Endometrial microvascular endothelial cells (primary cell): ENCODE data around the gene SEPTIN10. TPM values are rescaled to one million over a fixed set of nuclear protein-coding genes. Genes with fewer than 3 reads are reported as not detected.

Experiments used
- in situ Hi-C: cut with HindIII; loops from 2 replicates; pipeline ENCODE4 v1.10.0; 2017; ENCODE audit warnings: low sequenced_read_pairs, low pct_unique_long_range_greater_than_20kb; ENCODE audit errors: inconsistent ontology term
- total RNA-seq: library from RNA; depleted of rRNA; stranded (reverse); fragments of >200 nt; gene quantifications from one replicate; pipeline ENCODE4 v1.2.3, GENCODE V29; 2015; ENCODE audit errors: inconsistent ontology term

Gene SEPTIN10
- total RNA-seq, 1 donor from 2014 or later: 102 TPM

DNA sequence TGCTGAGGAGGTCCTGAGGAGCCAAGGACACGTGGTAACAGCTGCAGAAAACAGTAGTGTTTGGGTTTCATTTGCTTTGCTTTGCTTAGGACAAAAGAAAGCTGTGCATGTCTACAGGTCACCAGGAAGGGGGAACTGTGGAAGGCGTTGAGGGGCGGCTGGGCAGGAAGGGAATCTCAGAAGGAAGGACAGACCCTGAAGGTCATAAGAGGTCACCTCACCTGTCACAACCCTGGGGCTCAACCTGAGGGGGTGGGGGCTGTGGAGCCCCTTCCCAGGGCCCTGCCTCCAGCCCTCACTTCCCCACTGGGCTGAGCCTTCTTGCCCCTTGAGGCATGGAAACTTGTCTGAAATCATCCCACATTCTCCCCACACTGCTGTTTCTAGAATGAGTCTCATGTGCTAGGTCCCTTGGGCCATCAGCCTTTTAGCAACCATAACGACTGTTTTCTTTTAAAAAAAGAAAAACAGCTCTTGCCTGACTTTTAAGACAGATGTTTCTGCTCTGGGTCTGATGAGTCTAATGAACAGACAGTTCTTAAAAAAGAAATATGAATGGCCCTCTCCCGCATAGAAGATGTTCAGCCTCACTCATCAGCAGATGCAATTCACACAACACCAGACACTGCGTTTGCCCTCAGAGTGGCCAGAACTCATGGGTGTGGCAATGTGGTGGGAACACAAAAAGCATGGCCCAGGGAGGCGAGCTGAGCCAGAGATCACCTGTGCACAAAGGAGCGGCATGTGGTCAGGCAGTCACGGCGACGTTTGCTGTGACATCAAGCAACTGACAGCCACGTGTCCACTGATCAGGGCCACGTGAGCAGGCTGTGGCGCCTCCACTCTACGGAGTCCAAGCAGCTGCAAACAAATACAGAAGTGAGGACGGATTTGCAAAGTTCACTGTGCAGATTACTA, 84.0 kb downstream of the SEPTIN10 start:
- in situ Hi-C loops: no loop called here

DNA sequence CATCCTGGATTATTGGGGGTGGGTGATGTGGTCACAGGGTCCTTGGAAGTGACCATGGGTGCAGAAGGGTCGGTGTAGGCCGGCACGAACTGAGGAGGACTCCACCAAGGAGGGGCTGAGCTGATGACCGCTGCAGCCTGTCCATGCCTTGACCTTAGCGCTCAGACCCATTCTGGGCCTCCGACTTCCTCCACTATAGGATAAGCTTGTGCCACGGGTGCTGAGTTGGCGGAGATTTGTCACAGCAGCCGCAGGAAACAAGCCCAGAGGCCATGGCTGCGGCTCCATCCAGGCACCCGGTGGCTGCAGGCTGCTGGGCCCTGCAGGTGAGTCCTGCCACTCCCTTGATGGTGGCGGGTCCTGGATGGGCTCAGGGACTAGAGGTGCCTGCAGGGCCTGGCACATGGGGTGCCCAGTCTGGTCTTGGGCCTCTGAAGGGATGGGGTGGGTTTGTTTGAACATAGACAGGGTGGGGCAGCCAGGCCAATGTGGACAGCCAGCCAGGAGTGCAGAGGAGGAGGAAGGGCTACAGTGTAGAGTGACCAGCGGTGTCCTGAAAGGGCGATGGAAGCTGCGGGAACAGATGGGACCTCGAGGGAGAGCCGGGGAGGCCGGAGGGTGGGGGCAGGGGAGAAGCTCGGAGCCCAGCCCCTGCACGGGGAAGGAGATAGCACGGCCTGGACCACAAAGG, 84.8 kb downstream of the SEPTIN10 start:
- in situ Hi-C loops: no loop called here

DNA sequence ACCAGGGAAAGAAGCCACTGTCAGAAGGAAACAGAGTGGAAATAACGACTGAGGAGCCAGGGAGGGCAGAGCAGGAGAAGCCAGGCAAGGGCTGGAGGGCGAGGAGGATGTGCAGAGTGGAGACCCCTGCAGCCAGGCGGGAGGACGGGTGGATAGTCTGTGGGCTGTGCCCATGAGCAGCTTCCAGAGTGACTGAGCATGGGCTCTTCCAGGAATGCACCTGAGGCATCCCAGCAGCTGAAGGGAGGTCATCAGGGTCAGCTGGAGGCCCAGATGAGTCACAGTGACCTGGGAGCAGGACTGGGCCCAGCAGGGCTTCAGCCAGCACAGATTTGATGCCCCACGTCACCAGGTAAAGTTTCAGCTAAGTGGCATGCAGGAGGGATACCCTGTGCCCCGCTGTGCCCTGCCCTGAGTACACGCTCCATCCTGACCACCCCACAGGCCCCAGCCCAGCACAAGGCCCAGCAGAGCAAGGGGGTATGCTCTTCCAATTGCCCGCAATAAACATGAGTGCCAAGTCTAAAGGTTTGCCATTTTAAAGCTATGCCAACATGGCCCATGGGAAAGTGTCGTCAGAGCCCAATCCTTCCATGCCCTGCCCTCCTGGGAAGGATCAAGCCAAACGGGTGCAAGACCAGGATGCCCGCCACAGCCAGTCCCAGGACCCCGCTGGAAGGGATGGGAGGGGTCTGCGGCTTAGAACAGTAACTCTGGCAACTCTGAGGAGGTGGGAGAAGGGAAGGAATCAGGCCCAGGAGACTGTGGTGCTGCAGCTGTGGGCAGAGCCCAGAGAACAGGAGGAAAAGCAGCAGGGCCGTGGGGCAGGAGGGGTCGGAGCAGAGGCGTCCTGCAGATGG, 85.7 kb downstream of the SEPTIN10 start:
- in situ Hi-C loops: no loop called here

DNA sequence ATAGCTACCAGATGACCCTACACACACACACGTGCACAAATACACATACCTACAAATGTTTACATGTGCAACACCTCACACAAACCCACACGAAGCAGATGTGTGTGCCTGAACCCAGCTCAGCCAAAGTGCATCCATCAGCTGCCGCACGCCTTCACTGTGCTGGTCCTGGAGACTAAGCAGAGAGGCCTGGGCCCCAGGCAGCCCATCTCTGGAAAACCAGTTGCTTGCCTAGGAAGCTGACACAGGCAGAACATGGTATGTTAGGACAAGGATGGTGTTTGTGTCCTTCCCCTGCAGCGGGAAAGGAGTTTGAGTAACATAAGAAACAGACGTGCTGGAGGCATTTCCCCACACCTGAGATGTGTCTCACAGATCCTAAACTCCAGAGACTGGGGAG, 86.7 kb downstream of the SEPTIN10 start:
- in situ Hi-C loops: no loop called here

DNA sequence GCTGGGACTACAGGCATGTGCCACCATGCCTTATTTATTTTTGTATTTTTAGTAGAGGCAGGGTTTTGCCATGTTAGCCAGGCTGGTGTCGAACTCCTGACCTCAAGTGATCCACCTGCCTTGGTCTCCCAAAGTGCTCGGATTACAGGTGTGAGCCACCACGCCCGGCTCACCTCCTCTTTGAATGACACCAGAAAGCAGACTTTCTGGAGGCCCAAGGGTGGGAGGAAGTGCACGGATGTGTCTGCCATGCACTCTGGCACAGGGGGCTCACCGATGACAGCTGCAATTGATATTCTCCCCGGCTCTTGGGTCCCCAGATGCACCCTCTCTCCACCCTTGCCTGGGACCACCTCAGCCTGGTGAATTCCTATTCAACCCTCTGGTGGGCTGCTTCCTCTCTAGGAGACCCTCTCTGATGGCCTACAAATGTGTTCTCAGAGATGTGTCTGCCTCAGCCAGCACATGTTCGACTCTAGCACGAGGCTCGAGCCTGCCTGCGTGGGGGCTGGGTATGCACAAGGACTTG, 87.3 kb downstream of the SEPTIN10 start:
- in situ Hi-C loops: no loop called here

DNA sequence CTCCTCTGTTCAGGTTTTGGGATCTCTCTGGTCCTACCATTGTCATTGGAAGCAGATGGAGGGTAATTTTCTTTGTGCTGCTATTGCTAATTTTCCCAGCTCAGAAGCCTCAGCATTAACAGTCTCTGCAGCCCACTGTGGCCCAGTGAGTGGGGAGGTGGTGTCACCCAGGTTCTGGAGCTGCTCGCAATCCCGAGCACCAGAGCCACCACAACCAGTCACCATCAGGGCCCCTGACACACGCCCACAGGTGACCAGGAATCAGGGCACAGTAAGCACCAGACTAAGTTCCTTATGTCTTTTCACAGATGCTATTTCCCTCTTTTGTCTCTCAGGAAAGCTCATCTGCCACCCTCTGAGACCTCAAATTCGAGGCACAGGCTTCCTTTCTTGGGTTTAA, 87.9 kb downstream of the SEPTIN10 start:
- in situ Hi-C loops: no loop called here

DNA sequence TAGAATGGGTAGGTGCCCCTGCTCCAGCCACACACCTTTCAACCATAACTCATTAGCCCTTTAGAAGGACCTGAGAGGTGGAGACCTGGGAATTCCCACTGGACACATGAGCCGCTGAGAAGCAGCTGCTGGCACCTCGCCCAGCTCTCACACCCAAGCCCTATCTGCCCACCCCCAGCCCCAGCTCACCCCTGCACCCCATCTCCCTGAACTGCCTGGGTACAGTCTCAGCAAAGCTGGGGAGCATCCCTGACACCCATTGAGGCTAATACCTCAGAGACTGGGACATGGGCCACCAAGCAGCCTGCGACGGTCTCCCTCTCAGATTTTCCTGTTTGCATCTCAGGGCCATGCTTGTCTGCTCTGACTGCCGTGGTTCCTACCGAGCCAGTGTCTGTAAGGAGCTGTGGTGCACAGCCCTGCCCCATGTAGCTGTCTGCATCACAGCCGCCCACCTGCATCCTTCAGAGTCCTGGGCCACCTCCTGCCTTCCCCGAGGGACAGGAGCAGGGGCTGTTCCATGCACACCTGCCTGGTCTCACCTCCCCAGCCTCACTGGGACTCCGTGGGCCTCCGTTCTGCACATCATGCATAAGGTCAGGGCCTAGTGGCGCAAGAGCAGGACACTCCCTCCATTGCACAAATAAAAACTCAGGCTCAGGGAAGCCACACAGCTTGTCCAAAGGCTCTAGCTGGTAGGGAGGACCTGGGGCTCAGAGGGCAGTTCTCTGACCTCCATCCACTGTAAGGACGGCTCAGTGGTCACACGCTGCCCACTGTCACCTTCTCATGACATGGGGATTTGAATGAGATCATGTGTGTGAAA, 90.0 kb downstream of the SEPTIN10 start:
- in situ Hi-C loops: no loop called here

DNA sequence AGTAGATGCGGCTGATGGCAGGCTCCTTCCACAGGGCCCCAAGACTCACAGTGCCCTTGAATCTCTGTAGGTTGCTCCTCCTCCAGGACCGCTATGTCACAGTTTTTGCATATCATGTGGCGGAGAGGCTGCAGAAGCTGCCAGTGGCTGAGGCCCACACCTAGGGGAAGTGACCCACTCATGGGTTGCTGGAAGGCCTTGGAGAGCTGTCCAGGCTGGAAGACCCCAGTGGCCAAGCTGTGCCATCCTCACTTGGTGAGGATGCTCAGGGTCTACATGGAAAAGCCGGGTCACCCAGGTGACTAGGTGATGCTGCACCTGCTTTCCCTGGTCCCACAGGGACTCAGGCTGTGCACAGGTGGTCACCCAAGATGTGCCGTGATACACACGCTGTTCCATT, 90.6 kb downstream of the SEPTIN10 start:
- in situ Hi-C loops: no loop called here

DNA sequence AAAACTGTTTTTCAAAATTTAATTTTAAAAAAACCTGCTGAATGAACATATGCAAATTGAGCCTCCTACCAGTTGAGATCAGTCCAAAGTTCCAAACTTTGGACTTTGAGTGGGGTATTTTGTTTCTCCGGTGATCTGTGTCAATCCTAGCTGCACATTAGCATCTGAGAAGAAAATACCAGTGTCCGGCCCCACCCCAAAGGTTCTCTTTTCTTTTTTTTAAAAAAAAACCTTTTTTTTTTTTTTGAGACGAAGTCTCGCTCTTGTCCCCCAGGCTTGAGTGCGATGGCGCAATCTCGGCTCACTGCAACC, 91.7 kb downstream of the SEPTIN10 start:
- in situ Hi-C loops: no loop called here

DNA sequence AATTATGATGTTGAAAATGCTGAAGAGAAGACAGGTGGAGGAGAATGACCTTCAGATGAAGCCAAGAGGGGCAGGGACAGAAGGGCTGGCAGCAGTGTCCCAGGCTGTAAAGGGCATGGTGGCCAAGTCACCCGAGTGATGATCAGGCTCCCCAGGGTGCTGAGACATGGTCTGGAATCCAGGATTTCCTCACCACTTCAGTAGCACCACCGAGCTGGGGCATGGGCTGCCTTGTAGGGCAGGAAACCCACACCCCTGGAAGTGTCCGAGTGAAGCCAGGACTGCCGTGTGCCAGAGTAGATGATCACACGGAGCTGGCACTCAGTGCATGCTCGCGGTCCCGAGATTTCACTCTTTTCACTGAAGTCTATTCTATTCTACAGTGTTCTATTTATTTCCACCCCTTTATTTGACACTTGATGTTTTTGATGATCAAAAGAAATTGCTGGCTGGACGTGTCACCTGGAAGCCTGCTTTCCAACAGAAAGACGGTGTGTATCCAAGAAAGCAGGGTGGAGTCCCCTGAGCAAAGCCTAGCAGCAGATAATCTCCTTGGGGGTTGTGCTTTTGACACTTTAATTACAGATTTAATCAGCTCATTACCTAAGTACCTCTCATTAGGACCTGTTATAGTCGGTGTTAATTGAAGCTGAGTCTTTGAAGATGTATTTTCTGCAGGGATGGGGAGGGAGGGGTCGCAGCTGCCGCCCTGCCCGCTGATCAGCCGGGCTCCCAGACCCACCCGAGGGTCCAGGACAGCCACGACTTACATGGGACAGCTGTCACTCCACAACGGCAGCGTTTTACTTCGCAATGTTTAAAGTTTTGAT, 92.3 kb downstream of the SEPTIN10 start:
- in situ Hi-C loops: no loop called here

DNA sequence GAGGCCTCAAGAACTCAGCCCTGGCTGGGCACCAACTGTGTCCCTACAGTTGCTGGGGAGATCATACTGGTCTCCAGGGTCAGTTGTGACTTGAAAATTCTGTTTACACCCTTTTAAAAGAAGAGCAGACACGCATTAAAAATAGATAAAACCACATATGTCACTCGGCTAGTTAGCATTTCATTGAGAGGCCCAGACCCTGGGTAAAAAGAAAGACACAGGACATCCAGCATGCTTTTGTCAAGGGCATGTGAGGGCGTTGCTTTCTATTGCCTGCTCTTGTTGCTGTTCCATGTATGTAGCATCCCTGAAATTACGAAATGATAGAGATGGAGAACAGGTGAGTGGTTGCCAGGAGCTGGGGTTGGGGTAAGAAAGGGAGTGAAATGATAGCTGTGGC, 94.3 kb downstream of the SEPTIN10 start:
- in situ Hi-C loops: no loop called here

DNA sequence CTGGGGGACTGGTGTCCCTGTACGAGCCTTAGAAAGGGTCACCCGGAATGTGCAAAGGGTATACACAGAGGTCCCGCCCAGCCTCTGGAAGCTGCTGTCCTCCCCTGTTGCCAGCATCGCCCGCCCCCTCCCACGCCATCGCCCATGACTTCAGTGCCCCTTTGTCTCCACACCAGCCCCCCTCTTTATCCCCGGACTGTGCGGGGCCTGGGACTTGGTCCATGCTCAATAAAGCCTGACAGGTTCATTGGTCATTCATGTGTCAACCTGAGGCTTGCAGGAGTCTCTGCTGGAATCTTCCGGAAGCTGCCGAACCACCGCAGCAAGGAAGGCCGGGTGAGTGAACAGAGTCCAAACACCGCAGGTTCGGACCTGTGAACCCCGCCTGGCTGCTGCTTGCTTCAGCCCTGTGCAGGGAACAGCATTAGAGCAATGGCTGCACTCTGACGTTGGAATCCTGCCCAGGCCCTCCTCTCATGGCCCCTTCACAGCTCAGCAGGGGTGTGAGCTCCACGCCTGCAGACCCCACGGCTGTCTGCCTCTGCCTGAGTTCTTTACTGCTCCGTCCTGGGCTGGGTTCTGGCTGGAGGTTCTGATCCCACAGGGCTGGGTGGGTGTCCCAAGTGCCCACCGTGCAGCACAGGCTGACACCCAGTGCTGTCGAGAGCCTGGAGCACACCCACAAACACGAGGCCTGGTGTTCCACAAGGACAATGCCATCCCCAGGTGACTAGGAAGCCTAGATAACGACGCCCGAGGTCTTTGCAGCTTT, 96.5 kb downstream of the SEPTIN10 start:
- in situ Hi-C loops: no loop called here

DNA sequence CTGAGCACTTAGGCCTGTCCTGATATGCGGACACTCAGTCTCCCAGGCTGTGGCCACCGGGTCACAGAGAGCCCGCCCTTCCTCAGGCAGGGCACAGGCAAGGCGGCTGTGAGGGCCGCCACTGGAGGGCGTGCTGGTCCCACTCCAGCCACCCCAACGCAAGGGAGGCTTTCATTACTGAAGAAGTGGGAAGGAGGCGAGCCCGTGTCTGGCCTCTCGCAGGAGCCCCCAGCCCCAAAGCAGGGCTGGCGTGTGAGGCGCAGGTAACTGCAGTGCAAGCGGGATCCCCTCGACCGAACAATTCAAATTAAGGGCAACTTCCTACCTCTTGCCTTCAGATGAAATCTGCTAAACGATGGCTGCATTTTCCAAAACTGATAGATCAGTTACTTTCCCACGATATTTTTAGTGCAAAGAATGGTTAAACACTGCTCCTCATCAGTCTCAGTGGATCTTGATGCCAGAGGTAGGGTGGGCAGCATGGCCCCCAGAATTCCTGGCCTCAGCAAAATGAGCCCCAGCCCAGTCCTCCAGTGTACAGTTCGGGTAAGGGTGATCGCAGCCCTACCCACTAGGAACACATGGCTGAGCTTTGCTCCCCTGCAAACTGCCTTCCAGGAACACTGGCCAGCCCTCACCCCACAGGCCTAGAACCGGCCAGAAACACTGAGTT, 97.2 kb downstream of the SEPTIN10 start:
- in situ Hi-C loops: no loop called here

DNA sequence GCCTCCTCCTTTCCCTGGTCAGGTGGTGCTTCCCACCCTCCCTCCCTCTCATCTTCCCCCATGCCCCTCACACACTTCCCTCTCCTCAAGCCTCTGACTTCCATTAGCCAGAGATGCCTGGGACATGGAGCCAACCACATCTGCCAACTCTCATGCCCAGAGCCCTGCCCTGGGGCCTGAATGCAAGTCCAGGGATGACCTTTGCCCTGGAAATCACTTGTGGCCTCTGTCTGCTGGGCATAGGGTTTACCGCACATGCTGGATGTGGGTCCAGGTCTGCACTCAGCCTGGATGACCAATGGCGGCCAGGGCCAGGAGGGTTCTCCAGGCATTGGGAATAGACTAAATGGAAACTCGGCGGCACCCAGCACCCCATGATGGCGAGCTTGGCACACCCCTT, 98.9 kb downstream of the SEPTIN10 start:
- in situ Hi-C loops: no loop called here

DNA sequence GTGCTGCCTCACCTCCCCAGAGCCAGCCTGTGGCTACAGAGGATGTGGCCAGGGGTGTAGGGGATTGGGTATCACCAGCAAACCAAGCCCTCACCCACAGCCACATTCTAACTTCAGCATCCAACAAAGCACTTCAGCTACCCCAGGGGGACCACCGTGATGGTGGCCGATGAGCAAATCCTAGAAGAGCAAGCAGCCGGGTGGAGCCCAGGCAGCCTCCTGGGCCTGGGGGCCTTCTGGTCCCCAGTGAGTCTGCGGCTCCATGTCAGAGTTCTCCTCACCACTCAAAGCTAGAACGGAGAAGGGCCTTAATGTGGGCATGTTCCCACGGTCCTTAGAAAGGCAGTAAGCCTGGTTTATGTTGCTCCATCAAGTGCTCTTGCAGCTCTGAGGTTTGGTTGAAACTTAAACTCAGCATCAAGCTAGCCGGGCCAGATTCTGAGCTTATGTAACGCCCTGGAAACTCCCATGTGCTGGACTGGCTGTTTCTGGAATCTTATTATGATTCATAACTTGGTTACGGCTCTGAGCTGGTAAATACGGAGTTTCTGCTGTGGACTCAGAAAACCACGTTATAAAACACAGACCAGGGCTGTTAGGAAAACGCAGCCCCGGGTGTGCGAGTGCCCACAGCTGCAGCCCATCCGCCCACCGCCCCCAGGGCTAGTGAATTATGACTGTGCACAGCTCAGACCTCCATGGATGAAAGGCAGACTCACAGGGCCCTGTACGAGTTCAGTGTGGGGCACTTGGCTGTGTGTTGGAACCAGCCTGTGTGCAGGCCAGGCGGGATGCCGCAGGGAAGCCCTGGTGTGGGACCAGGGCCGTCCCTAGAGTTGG, 99.8 kb downstream of the SEPTIN10 start:
- in situ Hi-C loops: no loop called here

DNA sequence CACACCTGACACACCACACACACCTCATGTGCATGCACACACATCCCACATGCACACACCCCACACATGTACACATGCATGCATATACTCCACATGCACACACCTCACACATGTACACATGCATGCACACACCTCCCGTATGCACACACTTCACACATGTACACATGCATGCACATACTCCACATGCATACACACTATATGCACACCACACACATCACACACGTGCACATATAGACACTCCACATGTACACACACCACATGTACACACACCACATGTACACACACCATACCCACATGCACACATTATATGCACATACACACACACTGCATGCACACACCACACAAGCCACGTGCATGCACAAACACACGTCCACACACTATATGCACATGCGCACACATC, 100.5 kb downstream of the SEPTIN10 start:
- in situ Hi-C loops: no loop called here
